ENCODE measurements around the gene PCYOX1L. TPM values are rescaled to one million over a fixed set of nuclear protein-coding genes. Genes with fewer than 3 reads are reported as not detected.

The PCYOX1L gene
- total RNA-seq, 1 experiment from 2014 or later, result 15.3 TPM

GRCh38 chr5:149352169-149352568, 5.7 kb upstream of the PCYOX1L start:
- Mint-ChIP-seq H3K36me3 (ENCODE audit: insufficient read depth in 1 of 3, low read depth in 3 of 3) (peaks cover 34 to 86% (median 72%) of the 10 kb centered on the region in 3 experiments; a peak in 6 of 7 replicates), H3K27me3 (ENCODE audit: low read depth) (no peaks in the 10 kb centered on the region), H3K27ac (no peak overlapping the region), H3K4me1 (peaks cover 5% of the 10 kb centered on the region in 2 experiments), H3K9me3 (no peaks in the 10 kb centered on the region), H3K4me3 (no peak overlapping the region)
- no peak overlapping the region for H2BK20ac ChIP-seq (ENCODE audit: low read depth, low read length, poor library complexity, severe bottlenecking)
- H4K91ac ChIP-seq (ENCODE audit: insufficient read length, low read depth, low read length), result no peak overlapping the region
- H3K9me3 ChIP-seq (ENCODE audit: control insufficient read depth, low read depth, low read length), result no peaks in the 10 kb centered on the region
- H4K20me1 ChIP-seq (ENCODE audit: control insufficient read depth, insufficient read depth, insufficient read length), result no peaks in the 10 kb centered on the region
- no peak overlapping the region for H3K27ac ChIP-seq (ENCODE audit: insufficient read length, low read depth, low read length)
- no peak overlapping the region for H3K18ac ChIP-seq (ENCODE audit: insufficient read length, low read depth, low read length)
- H3K79me1 ChIP-seq (ENCODE audit: insufficient read depth, low read depth, low read length, poor library complexity, severe bottlenecking), result peaks cover under 1% of the 10 kb centered on the region
- H2AK5ac ChIP-seq (ENCODE audit: insufficient read length, low read length), result no peak overlapping the region
- H3K4me1 ChIP-seq (ENCODE audit: insufficient read depth, low read length), result no peaks in the 10 kb centered on the region; the same call in 1 of the 2 replicates
- H4K5ac ChIP-seq (ENCODE audit: insufficient read length, low read depth, low read length), result no peak overlapping the region
- no CpG with 5 or more reads among the region's 4 CpGs for WGBS (ENCODE audit: extremely low coverage, insufficient read length, low lambda C conversion rate)
- H3K23ac ChIP-seq (ENCODE audit: insufficient read length, low read depth, low read length), result no peak overlapping the region
- no peak overlapping the region for H3K9ac ChIP-seq (ENCODE audit: extremely low read depth, insufficient read length, low read length)
- no peak overlapping the region for H3K56ac ChIP-seq (ENCODE audit: insufficient read length, low read depth, low read length)
- no peak overlapping the region for H2BK15ac ChIP-seq (ENCODE audit: low read depth, low read length)
- no peak for TF ChIP-seq CTCF (conservative IDR thresholded peaks at IDR 0.05)
- H3K23me2 ChIP-seq (ENCODE audit: insufficient read length, low read depth, low read length, poor library complexity, severe bottlenecking), result no peaks in the 10 kb centered on the region
- no peak overlapping the region for H3K14ac ChIP-seq (ENCODE audit: insufficient read depth, low read length)
- no peak overlapping the region for H2BK5ac ChIP-seq (ENCODE audit: insufficient read length, low read length)
- H2BK12ac ChIP-seq (ENCODE audit: insufficient read length, low read depth, low read length), result no peak overlapping the region
- no peak overlapping the region for H4K8ac ChIP-seq (replicated peaks; ENCODE audit: insufficient read length, low read depth, low read length)
- no peak overlapping the region for H2AFZ ChIP-seq (ENCODE audit: low read length)
- H3K4ac ChIP-seq (ENCODE audit: low read depth, low read length), result no peak overlapping the region
- DNase-seq, result no peak
- no peak overlapping the region for H3K4me2 ChIP-seq (ENCODE audit: insufficient read depth, insufficient read length, low read length)
- H3K27me3 ChIP-seq (ENCODE audit: insufficient read depth, low read length), result no peaks in the 10 kb centered on the region
- peaks cover under 1% of the 10 kb centered on the region; the same call in 1 of the 2 replicates for H3K79me2 ChIP-seq (ENCODE audit: insufficient read depth, low read length)
- H2BK120ac ChIP-seq (ENCODE audit: low read depth, low read length, poor library complexity, severe bottlenecking), result no peak overlapping the region
- no peak overlapping the region for H3T11ph ChIP-seq (ENCODE audit: low read length)

Data from H9 (cell line).